Astrocyte (in vitro differentiated cells and primary cell): Measurements from ENCODE around the gene LY6G5B. TPM values are rescaled to one million over a fixed set of nuclear protein-coding genes. Genes with fewer than 3 reads are reported as not detected.

ENCODE experiments used
- DNase-seq: peaks from one replicate; pipeline ENCODE4 v3.0.0-alpha.2; 2010; ENCODE audit warnings: low read depth
- FAIRE-seq: peaks from 2 replicates; lab custom pipeline; 2011; peaks lifted over from hg19 to GRCh38; lab: Jason Lieb, UNC
- H2AFZ ChIP-seq: 2 replicates; pipeline ENCODE4 v1.6.0; 2012; ENCODE audit warnings: low read depth, low read length, inconsistent platforms
- H3K27ac ChIP-seq: 2 replicates; pipeline ENCODE4 v1.5.1; 2011; ENCODE audit warnings: low read depth, low read length, inconsistent platforms
- H3K27me3 ChIP-seq: 2 replicates; pipeline ENCODE4 v1.6.0; 2011; ENCODE audit warnings: low read length, inconsistent platforms; ENCODE audit not compliant: insufficient read depth
- H3K36me3 ChIP-seq: 2 replicates; pipeline ENCODE4 v1.5.1; 2011; ENCODE audit warnings: low read length, inconsistent platforms; ENCODE audit not compliant: insufficient read depth
- H3K4me1 ChIP-seq: 2 replicates; pipeline ENCODE4 v1.5.1; 2011; ENCODE audit warnings: low read length, inconsistent platforms; ENCODE audit not compliant: insufficient read depth
- H3K4me2 ChIP-seq: 2 replicates; pipeline ENCODE4 v1.6.0; 2012; ENCODE audit warnings: low read length, inconsistent platforms
- H3K4me3 ChIP-seq: 2 replicates; pipeline ENCODE4 v1.5.1; 2011; ENCODE audit warnings: low read depth, mild to moderate bottlenecking, low read length, inconsistent platforms; ENCODE audit not compliant: insufficient read depth
- H3K79me2 ChIP-seq: 2 replicates; pipeline ENCODE4 v1.6.0; 2012; ENCODE audit warnings: mild to moderate bottlenecking, low read length, inconsistent platforms; ENCODE audit not compliant: insufficient read depth
- H3K9ac ChIP-seq: 2 replicates; pipeline ENCODE4 v1.6.0; 2012; ENCODE audit warnings: mild to moderate bottlenecking, low read length, inconsistent platforms
- H3K9me3 ChIP-seq: 2 replicates; pipeline ENCODE4 v1.5.1; 2012; ENCODE audit warnings: low read depth, mild to moderate bottlenecking, low read length, inconsistent platforms; ENCODE audit not compliant: insufficient read depth
- H4K20me1 ChIP-seq: 2 replicates; pipeline ENCODE4 v1.6.0; 2012; ENCODE audit warnings: low read length, inconsistent platforms; ENCODE audit not compliant: insufficient read depth
- H3K27ac Mint-ChIP-seq: one replicate; pipeline ENCODE4 v1.8.0; 2021; ENCODE audit warnings: mild to moderate bottlenecking, mixed read lengths; ENCODE audit not compliant: unreplicated experiment
- H3K27me3 Mint-ChIP-seq: one replicate; pipeline ENCODE4 v1.8.0; 2021; ENCODE audit warnings: low read depth, mixed read lengths; ENCODE audit not compliant: unreplicated experiment
- H3K36me3 Mint-ChIP-seq: one replicate; pipeline ENCODE4 v1.8.0; 2021; ENCODE audit warnings: low read depth, mixed read lengths; ENCODE audit not compliant: unreplicated experiment
- H3K4me1 Mint-ChIP-seq: one replicate; pipeline ENCODE4 v1.8.0; 2021; ENCODE audit warnings: low read depth, mixed read lengths; ENCODE audit not compliant: unreplicated experiment
- H3K4me3 Mint-ChIP-seq: one replicate; pipeline ENCODE4 v1.8.0; 2021; ENCODE audit warnings: mild to moderate bottlenecking, moderate library complexity, mixed read lengths; ENCODE audit not compliant: unreplicated experiment
- H3K9me3 Mint-ChIP-seq: one replicate; pipeline ENCODE4 v1.8.0; 2021; ENCODE audit warnings: mild to moderate bottlenecking, mixed read lengths; ENCODE audit not compliant: unreplicated experiment
- EZH2 ChIP-seq: IDR thresholded peaks from 2 replicates; pipeline ENCODE4 v1.6.1; 2012; ENCODE audit warnings: mild to moderate bottlenecking, low read length, inconsistent platforms; ENCODE audit not compliant: insufficient read depth
- total RNA-seq: library from RNA; stranded (reverse); gene quantifications from 2 replicates; pipeline ENCODE4 v1.2.1, GENCODE V29; 2021
- TF ChIP-seq, protein P1 (sequence below): IDR thresholded peaks from 2 replicates; pipeline ENCODE4 v1.5.1; 2011; ENCODE audit warnings: low read depth, mild to moderate bottlenecking, inconsistent platforms, low read length, moderate library complexity; ENCODE audit not compliant: insufficient read depth

Gene LY6G5B
- total RNA-seq, 1 donor from 2014 or later = 20.3 TPM

DNA sequence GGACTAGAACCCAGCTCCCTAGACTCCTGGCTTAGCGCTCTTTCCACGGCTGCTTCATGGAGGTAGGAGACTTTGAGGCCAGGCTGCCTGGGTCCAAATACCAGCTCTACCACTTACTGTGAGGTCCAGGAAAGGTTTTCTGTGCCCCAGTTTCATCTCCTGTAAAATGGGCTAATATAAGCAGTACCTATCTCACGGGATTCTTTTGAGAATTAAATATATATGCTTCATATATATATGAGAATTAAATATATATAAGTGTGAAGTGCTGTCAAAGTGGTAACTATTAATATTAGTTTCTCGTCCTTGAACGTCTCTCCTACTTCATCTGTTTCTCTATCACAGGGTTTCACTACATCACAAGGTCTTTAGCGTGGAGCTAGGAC, 21.3 kb downstream of the LY6G5B start:
- no peaks in the 10 kb centered on the region for H3K27me3 ChIP-seq
- no peaks in the 10 kb centered on the region for H3K9me3 ChIP-seq
- Mint-ChIP-seq H3K27me3 (no peaks in the 10 kb centered on the region), H3K4me1 (peaks cover 11% of the 10 kb centered on the region), H3K36me3 (peaks cover 20% of the 10 kb centered on the region), H3K9me3 (no peaks in the 10 kb centered on the region), H3K27ac (no peak overlapping the region), H3K4me3 (no peak overlapping the region)
- no peak overlapping the region for H3K9ac ChIP-seq
- peaks cover 3% of the 10 kb centered on the region for H4K20me1 ChIP-seq
- FAIRE-seq (no peak), DNase-seq (no peak)
- H3K4me2 ChIP-seq = no peak overlapping the region
- no peaks in the 10 kb centered on the region for H3K79me2 ChIP-seq
- H3K27ac ChIP-seq = no peak overlapping the region
- no peak overlapping the region for H3K4me3 ChIP-seq
- peaks cover 31% of the 10 kb centered on the region for H3K36me3 ChIP-seq
- TF ChIP-seq, protein P1, sequence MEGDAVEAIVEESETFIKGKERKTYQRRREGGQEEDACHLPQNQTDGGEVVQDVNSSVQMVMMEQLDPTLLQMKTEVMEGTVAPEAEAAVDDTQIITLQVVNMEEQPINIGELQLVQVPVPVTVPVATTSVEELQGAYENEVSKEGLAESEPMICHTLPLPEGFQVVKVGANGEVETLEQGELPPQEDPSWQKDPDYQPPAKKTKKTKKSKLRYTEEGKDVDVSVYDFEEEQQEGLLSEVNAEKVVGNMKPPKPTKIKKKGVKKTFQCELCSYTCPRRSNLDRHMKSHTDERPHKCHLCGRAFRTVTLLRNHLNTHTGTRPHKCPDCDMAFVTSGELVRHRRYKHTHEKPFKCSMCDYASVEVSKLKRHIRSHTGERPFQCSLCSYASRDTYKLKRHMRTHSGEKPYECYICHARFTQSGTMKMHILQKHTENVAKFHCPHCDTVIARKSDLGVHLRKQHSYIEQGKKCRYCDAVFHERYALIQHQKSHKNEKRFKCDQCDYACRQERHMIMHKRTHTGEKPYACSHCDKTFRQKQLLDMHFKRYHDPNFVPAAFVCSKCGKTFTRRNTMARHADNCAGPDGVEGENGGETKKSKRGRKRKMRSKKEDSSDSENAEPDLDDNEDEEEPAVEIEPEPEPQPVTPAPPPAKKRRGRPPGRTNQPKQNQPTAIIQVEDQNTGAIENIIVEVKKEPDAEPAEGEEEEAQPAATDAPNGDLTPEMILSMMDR = no peak
- TF ChIP-seq EZH2 = no peak
- no peak overlapping the region for H2AFZ ChIP-seq
- H3K4me1 ChIP-seq = peaks cover 5% of the 10 kb centered on the region

DNA sequence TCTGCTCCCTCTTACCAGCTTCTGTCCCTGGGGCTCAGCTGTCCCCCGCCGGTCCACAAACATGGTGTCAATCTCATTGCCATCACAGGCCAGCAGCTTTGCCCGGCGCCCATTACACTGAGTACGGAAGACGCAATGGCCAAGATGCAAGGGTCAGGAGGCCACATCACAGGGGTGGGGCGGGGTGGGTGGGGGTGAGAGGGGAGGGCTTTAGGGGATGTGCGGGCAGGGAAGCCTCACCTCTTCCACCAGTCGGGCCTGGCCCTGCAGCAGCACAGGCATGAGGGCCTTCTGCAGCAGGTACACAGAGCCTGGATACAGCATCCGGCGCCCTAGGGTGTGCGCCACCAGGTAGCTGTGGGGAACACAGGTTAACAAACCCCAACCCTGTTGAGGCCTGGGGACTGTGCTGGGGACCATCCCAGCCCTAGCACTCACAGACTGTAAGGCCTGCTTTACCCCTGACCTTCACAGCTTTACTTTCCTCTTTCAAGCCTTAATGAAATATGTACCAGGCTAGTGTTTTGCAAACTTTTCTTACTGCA, 21.9 kb downstream of the LY6G5B start:
- H3K36me3 ChIP-seq = peaks cover 33% of the 10 kb centered on the region
- H3K4me3 ChIP-seq = no peak overlapping the region
- Mint-ChIP-seq H3K4me3 (no peak overlapping the region), H3K9me3 (no peaks in the 10 kb centered on the region), H3K27me3 (no peaks in the 10 kb centered on the region), H3K27ac (no peak overlapping the region), H3K36me3 (peaks cover 14% of the 10 kb centered on the region), H3K4me1 (peaks cover 11% of the 10 kb centered on the region)
- TF ChIP-seq, protein P1 = no peak
- no peak for TF ChIP-seq EZH2
- H3K4me1 ChIP-seq = peaks cover 5% of the 10 kb centered on the region
- no peak overlapping the region for H3K9ac ChIP-seq
- no peaks in the 10 kb centered on the region for H3K27me3 ChIP-seq
- no peaks in the 10 kb centered on the region for H3K9me3 ChIP-seq
- DNase-seq (no peak), FAIRE-seq (no peak)
- H4K20me1 ChIP-seq = peaks cover 4% of the 10 kb centered on the region
- no peak overlapping the region for H2AFZ ChIP-seq
- H3K27ac ChIP-seq = no peak overlapping the region
- H3K4me2 ChIP-seq = no peak overlapping the region
- no peaks in the 10 kb centered on the region for H3K79me2 ChIP-seq

DNA sequence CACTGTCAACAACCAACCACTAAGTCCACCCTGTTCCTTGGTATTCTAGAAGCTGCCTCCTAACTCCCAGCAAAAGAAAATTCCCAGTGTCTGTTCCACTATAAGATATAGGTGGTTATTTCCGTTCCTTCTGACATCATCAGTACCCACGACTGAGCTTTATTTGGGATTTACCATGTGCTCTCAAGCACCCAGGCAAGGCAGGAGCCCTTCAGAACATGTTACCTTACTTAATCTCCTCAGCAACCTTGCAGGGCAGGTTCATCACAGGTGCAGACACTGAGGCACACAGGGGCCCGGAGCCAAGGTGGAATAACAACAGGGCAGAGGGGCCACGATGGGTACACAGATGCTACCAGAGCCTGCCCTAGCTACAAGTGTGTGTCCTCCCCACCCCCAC, 22.6 kb downstream of the LY6G5B start:
- no peaks in the 10 kb centered on the region for H3K27me3 Mint-ChIP-seq
- Histone ChIP-seq H2AFZ (no peak overlapping the region), H4K20me1 (peaks cover 11% of the 10 kb centered on the region), H3K9ac (no peak overlapping the region), H3K4me2 (no peak overlapping the region), H3K36me3 (peaks cover 29% of the 10 kb centered on the region), H3K27ac (no peak overlapping the region), H3K9me3 (no peaks in the 10 kb centered on the region), H3K4me1 (peaks cover 5% of the 10 kb centered on the region), H3K4me3 (no peak overlapping the region), H3K79me2 (no peaks in the 10 kb centered on the region), H3K27me3 (no peaks in the 10 kb centered on the region)
- H3K36me3 Mint-ChIP-seq = peaks cover 13% of the 10 kb centered on the region
- no peaks in the 10 kb centered on the region for H3K9me3 Mint-ChIP-seq
- peaks cover 11% of the 10 kb centered on the region for H3K4me1 Mint-ChIP-seq
- TF ChIP-seq EZH2 = no peak
- TF ChIP-seq, protein P1 = no peak
- no peak overlapping the region for H3K4me3 Mint-ChIP-seq
- DNase-seq (no peak), FAIRE-seq (no peak)
- H3K27ac Mint-ChIP-seq = no peak overlapping the region
